Camera-type eye (tissue), 1 donor: Measurements from ENCODE around the gene MGAT4C. TPM values are rescaled to one million over a fixed set of nuclear protein-coding genes. Genes with fewer than 3 reads are reported as not detected.

ENCODE experiments used
- total RNA-seq: library from RNA; depleted of rRNA; stranded (reverse); fragments of >200 nt; gene quantifications from one replicate; pipeline ENCODE4 v1.2.3, GENCODE V29; 2014

Gene MGAT4C
- 3.2 TPM for total RNA-seq

GRCh38 chr12:86256163-86256562 is at the start of gene MGAT4C:
Gene MGAT4C (minus strand): TSS chr12:86256391.

